Measurements from ENCODE around the gene C11orf91.

DNA sequence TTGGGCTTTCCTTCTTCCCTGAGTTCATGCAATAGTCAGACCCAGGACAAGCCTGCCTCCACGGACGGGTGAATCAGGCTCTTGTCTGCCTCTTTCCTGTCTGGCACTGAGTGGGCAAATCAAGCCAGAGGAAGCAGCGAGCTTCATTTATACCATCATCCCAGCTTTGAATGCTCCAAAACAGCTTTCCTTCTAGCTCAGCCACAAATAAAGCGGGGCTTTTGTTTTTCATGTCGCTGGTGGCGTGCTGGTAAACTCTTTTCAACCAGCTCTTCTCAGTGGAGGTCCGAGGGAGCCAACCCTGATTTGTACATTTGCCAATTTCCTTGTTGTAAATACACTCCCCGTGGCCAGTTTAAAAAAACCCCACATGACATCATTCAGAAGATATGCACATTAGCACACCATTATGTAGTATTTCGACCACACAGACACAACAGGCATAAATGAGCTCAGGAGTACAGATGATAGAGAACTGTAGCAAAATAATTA lies 8.6 kb downstream of the C11orf91 start:
- TF ChIP-seq, protein P1, sequence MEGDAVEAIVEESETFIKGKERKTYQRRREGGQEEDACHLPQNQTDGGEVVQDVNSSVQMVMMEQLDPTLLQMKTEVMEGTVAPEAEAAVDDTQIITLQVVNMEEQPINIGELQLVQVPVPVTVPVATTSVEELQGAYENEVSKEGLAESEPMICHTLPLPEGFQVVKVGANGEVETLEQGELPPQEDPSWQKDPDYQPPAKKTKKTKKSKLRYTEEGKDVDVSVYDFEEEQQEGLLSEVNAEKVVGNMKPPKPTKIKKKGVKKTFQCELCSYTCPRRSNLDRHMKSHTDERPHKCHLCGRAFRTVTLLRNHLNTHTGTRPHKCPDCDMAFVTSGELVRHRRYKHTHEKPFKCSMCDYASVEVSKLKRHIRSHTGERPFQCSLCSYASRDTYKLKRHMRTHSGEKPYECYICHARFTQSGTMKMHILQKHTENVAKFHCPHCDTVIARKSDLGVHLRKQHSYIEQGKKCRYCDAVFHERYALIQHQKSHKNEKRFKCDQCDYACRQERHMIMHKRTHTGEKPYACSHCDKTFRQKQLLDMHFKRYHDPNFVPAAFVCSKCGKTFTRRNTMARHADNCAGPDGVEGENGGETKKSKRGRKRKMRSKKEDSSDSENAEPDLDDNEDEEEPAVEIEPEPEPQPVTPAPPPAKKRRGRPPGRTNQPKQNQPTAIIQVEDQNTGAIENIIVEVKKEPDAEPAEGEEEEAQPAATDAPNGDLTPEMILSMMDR (conservative IDR thresholded peaks at IDR 0.05), result no peak
- no peak for TF ChIP-seq ZFX (IDR thresholded peaks at IDR 0.05)

All from C4-2B (cell line).